Endothelial cell of umbilical vein (primary cell): ENCODE data around the gene SLC39A11. TPM values are rescaled to one million over a fixed set of nuclear protein-coding genes. Genes with fewer than 3 reads are reported as not detected.

ENCODE experiments used
- BruUV-seq: library from RNA; stranded (reverse); fragments of 400-500 nt; replicated peaks from 2 replicates; lab custom pipeline; 2021; lab: Mats Ljungman, UMichigan
- CTCF ChIA-PET: fragments of 300-600, 350-600 bp; sonication (Branson Sonifier 250); formaldehyde crosslinking; loops from one replicate; lab custom pipeline; 2021; ENCODE audit warnings: antibody characterized with exemption, inconsistent platforms; lab: Charles Lee
- POLR2A ChIA-PET: fragments of 300-600, 350-600 bp; sonication (Branson Sonifier 250); formaldehyde crosslinking; loops from one replicate; lab custom pipeline; 2021; ENCODE audit warnings: antibody characterized with exemption, inconsistent platforms; lab: Charles Lee
- DNase-seq: peaks from one replicate; pipeline ENCODE4 v3.0.0-alpha.2; 2011; ENCODE audit warnings: low read depth, low spot score
- FAIRE-seq: peaks from 2 replicates; lab custom pipeline; 2011; peaks lifted over from hg19 to GRCh38; lab: Jason Lieb, UNC
- H2AFZ ChIP-seq: 2 replicates; pipeline ENCODE4 v1.6.0; 2012; ENCODE audit warnings: low read depth, low read length, control low read depth, inconsistent platforms
- H3K27ac ChIP-seq: 2 replicates; pipeline ENCODE4 v1.5.1; 2011; ENCODE audit warnings: low read depth, mild to moderate bottlenecking, control low read depth, low read length, moderate library complexity; ENCODE audit not compliant: insufficient read depth
- H3K27me3 ChIP-seq, 2 experiments: 2 replicates each; pipeline versions ENCODE4 v1.6.0 to v1.6.1; 2011; ENCODE audit warnings: low read length in 2 of 2, mixed read lengths in 1 of 2; ENCODE audit not compliant: control insufficient read depth in 2 of 2, insufficient read depth in 2 of 2
- H3K36me3 ChIP-seq, 2 experiments: 2 replicates in 1 of 2; 3 replicates in 1 of 2; pipeline ENCODE4 v1.5.1; 2011; ENCODE audit warnings: low read length in 2 of 2, mild to moderate bottlenecking in 1 of 2, moderate library complexity in 1 of 2; ENCODE audit not compliant: control insufficient read depth in 2 of 2, insufficient read depth in 2 of 2; ENCODE audit errors: extremely low read depth in 1 of 2
- H3K4me1 ChIP-seq: 3 replicates; pipeline ENCODE4 v1.5.1; 2011; ENCODE audit warnings: mild to moderate bottlenecking, low read length; ENCODE audit not compliant: control insufficient read depth, insufficient read depth; ENCODE audit errors: extremely low read depth
- H3K4me2 ChIP-seq: 2 replicates; pipeline ENCODE4 v1.6.1; 2011; ENCODE audit warnings: low read length, control low read depth, mixed read lengths; ENCODE audit not compliant: insufficient read depth
- H3K4me3 ChIP-seq, 3 experiments: fragments of 200-600 bp in 1 of 3; sonication (generic), shearing (Covaris generic) in 1 of 3; replicated peaks in 1 of 3; 2 replicates each; pipeline ENCODE4 v1.5.1; 2011 to 2016; ENCODE audit warnings: control low read depth in 3 of 3, low read length in 3 of 3, mild to moderate bottlenecking in 2 of 3, inconsistent platforms in 1 of 3, low read depth in 1 of 3, moderate library complexity in 1 of 3; ENCODE audit not compliant: insufficient read depth in 1 of 3
- H3K79me2 ChIP-seq: 2 replicates; pipeline ENCODE4 v1.6.0; 2012; ENCODE audit warnings: low read length, inconsistent platforms; ENCODE audit not compliant: control insufficient read depth, insufficient read depth
- H3K9ac ChIP-seq: replicated peaks from 2 replicates; pipeline ENCODE3; 2011; ENCODE audit warnings: low read length, control low read depth; ENCODE audit not compliant: insufficient read depth; ENCODE audit errors: extremely low read depth
- H3K9me1 ChIP-seq: replicated peaks from 3 replicates; pipeline ENCODE4 v1.6.0; 2011; ENCODE audit warnings: mild to moderate bottlenecking, low read length; ENCODE audit not compliant: control insufficient read depth, insufficient read depth; ENCODE audit errors: extremely low read depth
- H3K9me3 ChIP-seq: replicated peaks from 2 replicates; pipeline ENCODE4 v1.5.1; 2012; ENCODE audit warnings: low read length, inconsistent platforms; ENCODE audit not compliant: control insufficient read depth, insufficient read depth
- H4K20me1 ChIP-seq: replicated peaks from 2 replicates; pipeline ENCODE3; 2011; ENCODE audit warnings: mild to moderate bottlenecking, low read length; ENCODE audit not compliant: control insufficient read depth, insufficient read depth; ENCODE audit errors: extremely low read depth
- EZH2 ChIP-seq: IDR thresholded peaks from 2 replicates; pipeline ENCODE4 v1.6.1; 2012; ENCODE audit warnings: borderline replicate concordance, low read depth, mild to moderate bottlenecking, moderate library complexity, low read length, inconsistent platforms; ENCODE audit not compliant: severe bottlenecking
- FOS ChIP-seq: IDR thresholded peaks from 2 replicates; pipeline ENCODE4 v1.6.1; 2011; ENCODE audit warnings: mild to moderate bottlenecking, low read length, moderate library complexity, borderline replicate concordance; ENCODE audit not compliant: insufficient read depth
- GATA2 ChIP-seq: IDR thresholded peaks from 2 replicates; pipeline ENCODE4 v1.7.0; 2011; ENCODE audit warnings: low read depth, mild to moderate bottlenecking, moderate library complexity, mixed read lengths, low read length; ENCODE audit not compliant: insufficient read length, insufficient read depth
- JUN ChIP-seq: IDR thresholded peaks from 2 replicates; pipeline ENCODE4 v1.6.1; 2011; ENCODE audit warnings: borderline replicate concordance, low read depth; ENCODE audit not compliant: insufficient read length, insufficient read depth
- MYC ChIP-seq: IDR thresholded peaks from one replicate; pipeline ENCODE4 v1.6.1; 2011; ENCODE audit warnings: mild to moderate bottlenecking, low read depth, low read length
- POLR2A ChIP-seq: IDR thresholded peaks from 2 replicates; pipeline ENCODE4 v1.6.1; 2012; ENCODE audit warnings: low read depth, mild to moderate bottlenecking, control low read depth, low read length
- POLR2AphosphoS5 ChIP-seq: IDR thresholded peaks from 2 replicates; pipeline ENCODE4 v1.6.1; 2012; ENCODE audit warnings: low read depth, mild to moderate bottlenecking, control low read depth, low read length, moderate library complexity; ENCODE audit not compliant: insufficient read depth
- dilution Hi-C: fragments of 300-500 bp; cut with MboI; formaldehyde crosslinking; loops from one replicate; pipeline ENCODE4 v1.15.0; 2019; ENCODE audit warnings: low sequenced_read_pairs; ENCODE audit not compliant: extremely low pct_ligation_motif_present
- intact Hi-C: fragments of 100-400 bp; cut with micrococcal nuclease; formaldehyde crosslinking; loops from one replicate; pipeline ENCODE4 v1.10.0; 2022
- polyA plus RNA-seq, 4 experiments: library from polyadenylated mRNA; depleted of rRNA in 3 of 4; stranded (reverse) in 3 of 4; unstranded in 1 of 4; fragments of >200 nt; gene quantifications; 2 replicates each; pipeline versions ENCODE4 v1.2.1 to v1.2.3, GENCODE V29; 2011 to 2012; ENCODE audit warnings: missing spikeins in 1 of 4
- total RNA-seq: library from RNA; stranded (reverse); gene quantifications from 2 replicates; pipeline ENCODE4 v1.2.3, GENCODE V29; 2021
- TF ChIP-seq, protein P1 (sequence below): IDR thresholded peaks from 2 replicates; pipeline ENCODE4 v1.6.1; 2011; ENCODE audit not compliant: insufficient read depth, insufficient read length
- TF ChIP-seq, protein P2 (sequence below), 2 donors: IDR thresholded peaks; 1 replicate in 1 of 2; 2 replicates in 1 of 2; pipeline ENCODE4 v1.5.1; 2011; ENCODE audit warnings: low read length in 2 of 2, mild to moderate bottlenecking in 2 of 2, moderate library complexity in 2 of 2, control low read depth in 1 of 2, inconsistent platforms in 1 of 2, low read depth in 1 of 2; ENCODE audit not compliant: insufficient read depth in 1 of 2; ENCODE audit errors: extremely low read depth in 1 of 2

Gene SLC39A11
- total and polyA plus RNA-seq, 2 donors (not counting 3 experiments of a cell fraction or from before 2014, with no cell fraction given): 8.1 to 11.9 TPM

DNA sequence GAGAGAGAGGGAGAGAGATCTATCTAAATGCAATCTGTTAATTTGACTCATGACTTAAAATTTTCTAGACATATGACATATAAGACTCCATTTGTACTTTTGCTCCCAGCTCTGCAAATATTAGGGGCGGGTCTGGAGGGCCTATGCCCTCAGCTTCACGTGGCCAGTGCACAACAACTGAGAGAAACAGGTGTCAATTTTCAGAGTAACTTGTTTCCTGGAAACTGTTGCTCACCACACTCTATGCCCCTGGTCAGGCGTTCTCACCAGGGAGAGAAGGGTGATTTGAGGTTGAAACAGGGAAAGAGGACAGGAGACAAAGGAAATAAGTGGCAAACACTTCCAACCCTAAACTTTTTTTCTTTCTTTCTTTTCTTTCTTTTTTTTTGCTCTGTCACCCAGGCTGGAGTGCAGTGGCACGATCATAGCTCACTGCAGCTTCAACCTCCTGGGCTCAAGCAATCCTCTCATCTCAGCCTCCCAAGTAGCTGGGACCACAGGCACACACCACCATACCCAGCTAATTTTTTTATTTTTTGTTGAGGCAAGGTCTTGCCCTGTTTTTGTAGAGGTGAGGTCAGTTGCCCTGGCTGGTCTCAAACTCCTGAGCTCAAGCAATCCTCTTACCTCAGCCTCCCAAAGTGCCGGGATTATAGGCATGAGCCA is 270.0 kb downstream of the SLC39A11 start:
- Histone ChIP-seq H3K4me1 (no peaks in the 10 kb centered on the region), H3K27me3 (no peaks in the 10 kb centered on the region), H3K9ac (no peak overlapping the region), H4K20me1 (no peaks in the 10 kb centered on the region), H3K4me2 (no peak overlapping the region), H3K9me1 (no peaks in the 10 kb centered on the region), H3K9me3 (no peaks in the 10 kb centered on the region), H3K79me2 (no peaks in the 10 kb centered on the region), H3K36me3 (no peaks in the 10 kb centered on the region), H2AFZ (no peak overlapping the region), H3K4me3 (no peak overlapping the region), H3K27ac (no peak overlapping the region)
- no TSS peak for BruUV-seq
- no peak for DNase-seq
- intact Hi-C loops: no loop called here
- no peak for FAIRE-seq
- ChIA-PET POLR2A (no interaction called here), CTCF (no interaction called here)
- dilution Hi-C loops: no loop called here
- TF ChIP-seq, protein P1, sequence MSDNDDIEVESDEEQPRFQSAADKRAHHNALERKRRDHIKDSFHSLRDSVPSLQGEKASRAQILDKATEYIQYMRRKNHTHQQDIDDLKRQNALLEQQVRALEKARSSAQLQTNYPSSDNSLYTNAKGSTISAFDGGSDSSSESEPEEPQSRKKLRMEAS: no peak
- TF ChIP-seq JUN: no peak
- TF ChIP-seq, protein P2, sequence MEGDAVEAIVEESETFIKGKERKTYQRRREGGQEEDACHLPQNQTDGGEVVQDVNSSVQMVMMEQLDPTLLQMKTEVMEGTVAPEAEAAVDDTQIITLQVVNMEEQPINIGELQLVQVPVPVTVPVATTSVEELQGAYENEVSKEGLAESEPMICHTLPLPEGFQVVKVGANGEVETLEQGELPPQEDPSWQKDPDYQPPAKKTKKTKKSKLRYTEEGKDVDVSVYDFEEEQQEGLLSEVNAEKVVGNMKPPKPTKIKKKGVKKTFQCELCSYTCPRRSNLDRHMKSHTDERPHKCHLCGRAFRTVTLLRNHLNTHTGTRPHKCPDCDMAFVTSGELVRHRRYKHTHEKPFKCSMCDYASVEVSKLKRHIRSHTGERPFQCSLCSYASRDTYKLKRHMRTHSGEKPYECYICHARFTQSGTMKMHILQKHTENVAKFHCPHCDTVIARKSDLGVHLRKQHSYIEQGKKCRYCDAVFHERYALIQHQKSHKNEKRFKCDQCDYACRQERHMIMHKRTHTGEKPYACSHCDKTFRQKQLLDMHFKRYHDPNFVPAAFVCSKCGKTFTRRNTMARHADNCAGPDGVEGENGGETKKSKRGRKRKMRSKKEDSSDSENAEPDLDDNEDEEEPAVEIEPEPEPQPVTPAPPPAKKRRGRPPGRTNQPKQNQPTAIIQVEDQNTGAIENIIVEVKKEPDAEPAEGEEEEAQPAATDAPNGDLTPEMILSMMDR (IDR thresholded peaks at IDR 0.05; ENCODE audit: extremely low read depth in 1 of 2, insufficient read depth in 1 of 2, low read depth in 1 of 2, low read length in 2 of 2): no peak
- no peak for TF ChIP-seq EZH2
- no peak for TF ChIP-seq POLR2AphosphoS5
- TF ChIP-seq FOS: no peak
- no peak for TF ChIP-seq MYC
- TF ChIP-seq GATA2: no peak
- TF ChIP-seq POLR2A: no peak
